HEK293 (cell line): ENCODE results near the gene NEK1.

Experiments used
- CTCF ChIA-PET: fragments of 350-600 bp; formaldehyde crosslinking; extraction: SDS; loops from one replicate; lab custom pipeline; 2021; ENCODE audit warnings: antibody characterized with exemption; lab: Yijun Ruan, JAX
- POLR2A ChIA-PET: fragments of 300-600 bp; formaldehyde crosslinking; extraction: SDS; loops from one replicate; lab custom pipeline; 2020; ENCODE audit warnings: antibody characterized with exemption, inconsistent platforms; lab: Yijun Ruan, JAX
- H3K27ac ChIP-seq: fragments of 200-500 bp; sonication (Bioruptor generic); 2 replicates; pipeline ENCODE4 v1.5.1; 2014; ENCODE audit warnings: low read depth, low read length, control low read depth, inconsistent platforms; ENCODE audit errors: extremely low read depth
- H3K36me3 ChIP-seq, 2 experiments: fragments of 200-500 bp in 1 of 2; sonication (Bioruptor generic) in 1 of 2; 1 replicate in 1 of 2; 2 replicates in 1 of 2; pipeline ENCODE4 v1.5.1; 2014 to 2017; ENCODE audit warnings: inconsistent platforms in 2 of 2, low read length in 2 of 2; ENCODE audit not compliant: control insufficient read depth in 2 of 2, insufficient read depth in 1 of 2
- H3K4me1 ChIP-seq: fragments of 200-500 bp; sonication (Bioruptor generic); 2 replicates; pipeline ENCODE4 v1.5.1; 2014; ENCODE audit warnings: mild to moderate bottlenecking, low read length, inconsistent platforms; ENCODE audit not compliant: control insufficient read depth, insufficient read depth
- H3K4me3 ChIP-seq: 2 replicates; pipeline ENCODE4 v1.5.1; 2011; ENCODE audit warnings: low read depth, mild to moderate bottlenecking, control low read depth, low read length, moderate library complexity
- H3K9me3 ChIP-seq: fragments of 200-500 bp; sonication (Bioruptor generic); 2 replicates; pipeline ENCODE4 v1.5.1; 2014; ENCODE audit warnings: low read depth, low read length, inconsistent platforms; ENCODE audit not compliant: control insufficient read depth, insufficient read depth
- FEZF1 ChIP-seq: fragments of 450-650 bp; formaldehyde crosslinking; IDR thresholded peaks from 2 replicates; pipeline ENCODE4 v1.5.1; 2016; ENCODE audit warnings: missing biosample characterization, missing genetic modification characterization
- MEIS1 ChIP-seq: sonication (generic); formaldehyde crosslinking; IDR thresholded peaks from 2 replicates; pipeline ENCODE4 v1.8.1; 2022; ENCODE audit warnings: missing genetic modification reagents, mild to moderate bottlenecking, borderline replicate concordance
- YY2 ChIP-seq: fragments of 450-650 bp; formaldehyde crosslinking; IDR thresholded peaks from 2 replicates; pipeline ENCODE4 v1.5.1; 2016; ENCODE audit warnings: missing biosample characterization, missing genetic modification characterization
- ZBTB20 ChIP-seq: fragments of 450-650 bp; formaldehyde crosslinking; IDR thresholded peaks from 2 replicates; pipeline ENCODE4 v1.5.1; 2016; ENCODE audit warnings: missing biosample characterization, missing genetic modification characterization
- ZBTB7A ChIP-seq: fragments of 450-650 bp; formaldehyde crosslinking; IDR thresholded peaks from 2 replicates; pipeline ENCODE4 v1.5.1; 2016; ENCODE audit warnings: low read depth, missing biosample characterization, missing genetic modification characterization
- ZFHX2 ChIP-seq: fragments of 450-650 bp; formaldehyde crosslinking; conservative IDR thresholded peaks from 2 replicates; pipeline ENCODE4 v1.5.1; 2016; ENCODE audit warnings: missing biosample characterization, missing genetic modification characterization
- ZFP69B ChIP-seq: fragments of 450-650 bp; formaldehyde crosslinking; IDR thresholded peaks from 2 replicates; pipeline ENCODE4 v1.5.1; 2016; ENCODE audit warnings: missing biosample characterization, missing genetic modification characterization
- ZNF112 ChIP-seq: fragments of 450-650 bp; formaldehyde crosslinking; IDR thresholded peaks from 2 replicates; pipeline ENCODE4 v1.5.0; 2017; ENCODE audit warnings: missing biosample characterization, missing genetic modification characterization
- ZNF155 ChIP-seq: fragments of 450-650 bp; formaldehyde crosslinking; IDR thresholded peaks from 2 replicates; pipeline ENCODE4 v1.5.1; 2016; ENCODE audit warnings: missing biosample characterization, missing genetic modification characterization
- ZNF18 ChIP-seq: fragments of 450-650 bp; formaldehyde crosslinking; IDR thresholded peaks from 2 replicates; pipeline ENCODE4 v1.5.1; 2016; ENCODE audit warnings: missing biosample characterization, missing genetic modification characterization
- ZNF184 ChIP-seq: fragments of 450-650 bp; IDR thresholded peaks from 2 replicates; pipeline ENCODE4 v1.5.1; 2018; ENCODE audit warnings: missing biosample characterization, mild to moderate bottlenecking, missing genetic modification characterization
- ZNF26 ChIP-seq: fragments of 450-650 bp; formaldehyde crosslinking; IDR thresholded peaks from 2 replicates; pipeline ENCODE4 v1.5.1; 2016; ENCODE audit warnings: missing biosample characterization, missing genetic modification characterization
- ZNF324 ChIP-seq: fragments of 450-650 bp; formaldehyde crosslinking; IDR thresholded peaks from 2 replicates; pipeline ENCODE4 v1.5.1; 2016; ENCODE audit warnings: missing biosample characterization, missing genetic modification characterization
- ZNF366 ChIP-seq: fragments of 450-650 bp; formaldehyde crosslinking; conservative IDR thresholded peaks from 2 replicates; pipeline ENCODE4 v1.5.1; 2016; ENCODE audit warnings: missing biosample characterization, missing genetic modification characterization
- ZNF48 ChIP-seq: fragments of 450-650 bp; formaldehyde crosslinking; IDR thresholded peaks from 2 replicates; pipeline ENCODE4 v1.5.1; 2016; ENCODE audit warnings: missing biosample characterization, missing genetic modification characterization
- ZNF548 ChIP-seq: fragments of 450-650 bp; formaldehyde crosslinking; IDR thresholded peaks from 2 replicates; pipeline ENCODE4 v1.5.1; 2016; ENCODE audit warnings: missing biosample characterization, missing genetic modification characterization
- ZNF549 ChIP-seq: fragments of 450-650 bp; IDR thresholded peaks from 2 replicates; pipeline ENCODE4 v1.5.1; 2018; ENCODE audit warnings: missing biosample characterization, missing genetic modification characterization, mild to moderate bottlenecking, inconsistent platforms, moderate library complexity
- ZNF654 ChIP-seq: fragments of 450-650 bp; formaldehyde crosslinking; IDR thresholded peaks from 2 replicates; pipeline ENCODE4 v1.5.1; 2016; ENCODE audit warnings: low read depth, missing biosample characterization, missing genetic modification characterization
- ZNF670 ChIP-seq: fragments of 450-650 bp; formaldehyde crosslinking; IDR thresholded peaks from 2 replicates; pipeline ENCODE4 v1.5.1; 2016; ENCODE audit warnings: missing biosample characterization, missing genetic modification characterization, low read depth
- ZNF677 ChIP-seq: fragments of 450-650 bp; IDR thresholded peaks from 2 replicates; pipeline ENCODE4 v1.5.0; 2018; ENCODE audit warnings: missing biosample characterization, mild to moderate bottlenecking, missing genetic modification characterization, moderate library complexity
- ZSCAN23 ChIP-seq: fragments of 450-650 bp; formaldehyde crosslinking; IDR thresholded peaks from 2 replicates; pipeline ENCODE4 v1.5.1; 2016; ENCODE audit warnings: missing biosample characterization, missing genetic modification characterization
- TF ChIP-seq, protein P1 (sequence below): fragments of 450-650 bp; formaldehyde crosslinking; IDR thresholded peaks from 2 replicates; pipeline ENCODE4 v1.5.1; 2016; ENCODE audit warnings: missing biosample characterization, missing genetic modification characterization, borderline replicate concordance
- TF ChIP-seq, protein P2 (sequence below): fragments of 450-650 bp; formaldehyde crosslinking; IDR thresholded peaks from 2 replicates; pipeline ENCODE4 v1.5.1; 2016; ENCODE audit warnings: missing biosample characterization, missing genetic modification characterization
- TF ChIP-seq, protein P3 (sequence below): fragments of 450-650 bp; formaldehyde crosslinking; IDR thresholded peaks from 2 replicates; pipeline ENCODE4; 2016; ENCODE audit warnings: missing biosample characterization, missing genetic modification characterization
- TF ChIP-seq, protein P4 (sequence below): fragments of 450-650 bp; formaldehyde crosslinking; IDR thresholded peaks from 2 replicates; pipeline ENCODE4 v1.5.1; 2016; ENCODE audit warnings: missing biosample characterization, missing genetic modification characterization

Gene NEK1

DNA sequence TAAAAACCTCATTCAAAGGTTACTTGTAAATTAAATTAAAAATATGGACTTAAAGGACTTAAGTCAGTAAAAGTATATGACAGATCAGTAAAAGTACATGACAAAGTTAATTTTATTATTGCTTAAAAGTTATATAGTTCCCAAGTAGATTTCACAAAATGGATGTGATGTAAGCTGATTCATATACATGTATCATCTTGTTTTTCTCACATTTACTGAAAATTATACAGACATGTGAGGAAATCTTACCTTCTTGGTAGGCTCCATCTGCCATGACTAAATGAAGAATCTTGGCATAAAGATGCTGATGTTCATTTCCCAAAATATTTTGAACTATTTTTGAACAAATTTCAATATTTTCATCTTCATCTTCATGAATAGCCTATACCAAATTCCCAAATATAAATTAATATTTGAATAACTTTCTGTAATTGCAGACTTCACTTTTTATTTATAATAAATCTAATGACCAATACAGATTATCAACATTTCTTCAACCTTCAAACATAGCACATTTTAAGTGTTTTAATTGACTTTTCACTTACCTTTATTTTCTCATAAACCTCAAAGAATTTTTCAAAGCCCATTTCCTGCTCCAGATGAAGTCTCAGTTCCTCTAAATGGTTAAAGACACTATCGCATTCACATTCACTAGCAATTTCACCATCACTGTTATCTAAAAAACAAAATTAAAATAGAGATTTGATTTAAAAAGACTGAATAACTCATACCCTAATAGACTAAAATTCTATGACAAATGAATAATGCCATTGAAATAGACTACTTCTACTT lies 212.2 kb downstream of the NEK1 start:
- no peaks in the 10 kb centered on the region for H3K4me1 ChIP-seq
- ChIA-PET POLR2A (no interaction called here), CTCF (no interaction called here)
- H3K36me3 ChIP-seq, result peaks cover 0 to 3% of the 10 kb centered on the region in 2 experiments; a peak in 2 of 3 replicates
- H3K4me3 ChIP-seq, result no peak overlapping the region
- H3K9me3 ChIP-seq, result no peaks in the 10 kb centered on the region
- TF ChIP-seq ZSCAN23 (tag by site-specific recombination) (no peak), ZNF677 (no peak), ZNF18 (no peak), ZNF324 (no peak), ZNF654 (tag by site-specific recombination) (no peak), FEZF1 (tag by site-specific recombination) (no peak), ZNF112 (tag by site-specific recombination) (no peak), ZNF549 (tag by site-specific recombination) (no peak), MEIS1 (no peak)
- TF ChIP-seq, protein P1, sequence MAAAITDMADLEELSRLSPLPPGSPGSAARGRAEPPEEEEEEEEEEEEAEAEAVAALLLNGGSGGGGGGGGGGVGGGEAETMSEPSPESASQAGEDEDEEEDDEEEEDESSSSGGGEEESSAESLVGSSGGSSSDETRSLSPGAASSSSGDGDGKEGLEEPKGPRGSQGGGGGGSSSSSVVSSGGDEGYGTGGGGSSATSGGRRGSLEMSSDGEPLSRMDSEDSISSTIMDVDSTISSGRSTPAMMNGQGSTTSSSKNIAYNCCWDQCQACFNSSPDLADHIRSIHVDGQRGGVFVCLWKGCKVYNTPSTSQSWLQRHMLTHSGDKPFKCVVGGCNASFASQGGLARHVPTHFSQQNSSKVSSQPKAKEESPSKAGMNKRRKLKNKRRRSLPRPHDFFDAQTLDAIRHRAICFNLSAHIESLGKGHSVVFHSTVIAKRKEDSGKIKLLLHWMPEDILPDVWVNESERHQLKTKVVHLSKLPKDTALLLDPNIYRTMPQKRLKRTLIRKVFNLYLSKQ (tag by site-specific recombination), result no peak
- TF ChIP-seq, all 188 proteins: peak for 0
- H3K27ac ChIP-seq, result no peak overlapping the region

DNA sequence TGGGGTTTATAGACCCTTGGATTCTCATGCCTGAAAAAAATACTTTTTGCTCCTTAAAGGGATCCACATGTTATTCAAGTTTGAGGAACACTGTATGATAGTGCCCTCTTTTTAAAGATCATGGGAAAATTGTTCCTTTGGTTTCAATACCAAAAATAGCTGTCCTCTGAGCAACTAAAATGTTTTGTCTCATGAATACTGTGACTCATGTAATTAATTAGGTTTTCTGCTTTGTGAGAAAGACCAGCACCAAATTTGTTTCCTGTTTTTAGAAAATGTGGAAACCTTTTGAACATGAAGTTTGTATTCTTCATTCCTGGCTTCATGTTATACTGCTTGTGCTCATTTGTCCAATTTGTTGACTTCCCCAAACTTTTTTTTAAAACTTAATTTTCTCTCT lies 214.1 kb downstream of the NEK1 start:
- ChIA-PET CTCF (no interaction called here), POLR2A (no interaction called here)
- Histone ChIP-seq H3K27ac (no peak overlapping the region), H3K4me3 (no peak overlapping the region), H3K36me3 (no peaks in the 10 kb centered on the region; a peak in 1 of 3 replicates), H3K9me3 (no peaks in the 10 kb centered on the region), H3K4me1 (no peaks in the 10 kb centered on the region)
- TF ChIP-seq ZBTB7A (no peak), ZBTB20 (tag by site-specific recombination) (no peak), ZNF155 (tag by site-specific recombination) (no peak), ZNF670 (tag by site-specific recombination) (no peak), ZFP69B (no peak), ZNF549 (tag by site-specific recombination) (no peak), YY2 (tag by site-specific recombination) (no peak), ZFHX2 (tag by site-specific recombination) (no peak), ZNF366 (no peak), ZNF48 (tag by site-specific recombination) (no peak), ZNF548 (tag by site-specific recombination) (no peak), ZNF184 (no peak), ZNF26 (no peak)
- TF ChIP-seq, protein P2, sequence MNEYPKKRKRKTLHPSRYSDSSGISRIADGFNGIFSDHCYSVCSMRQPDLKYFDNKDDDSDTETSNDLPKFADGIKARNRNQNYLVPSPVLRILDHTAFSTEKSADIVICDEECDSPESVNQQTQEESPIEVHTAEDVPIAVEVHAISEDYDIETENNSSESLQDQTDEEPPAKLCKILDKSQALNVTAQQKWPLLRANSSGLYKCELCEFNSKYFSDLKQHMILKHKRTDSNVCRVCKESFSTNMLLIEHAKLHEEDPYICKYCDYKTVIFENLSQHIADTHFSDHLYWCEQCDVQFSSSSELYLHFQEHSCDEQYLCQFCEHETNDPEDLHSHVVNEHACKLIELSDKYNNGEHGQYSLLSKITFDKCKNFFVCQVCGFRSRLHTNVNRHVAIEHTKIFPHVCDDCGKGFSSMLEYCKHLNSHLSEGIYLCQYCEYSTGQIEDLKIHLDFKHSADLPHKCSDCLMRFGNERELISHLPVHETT (tag by site-specific recombination), result no peak
- TF ChIP-seq, protein P3, sequence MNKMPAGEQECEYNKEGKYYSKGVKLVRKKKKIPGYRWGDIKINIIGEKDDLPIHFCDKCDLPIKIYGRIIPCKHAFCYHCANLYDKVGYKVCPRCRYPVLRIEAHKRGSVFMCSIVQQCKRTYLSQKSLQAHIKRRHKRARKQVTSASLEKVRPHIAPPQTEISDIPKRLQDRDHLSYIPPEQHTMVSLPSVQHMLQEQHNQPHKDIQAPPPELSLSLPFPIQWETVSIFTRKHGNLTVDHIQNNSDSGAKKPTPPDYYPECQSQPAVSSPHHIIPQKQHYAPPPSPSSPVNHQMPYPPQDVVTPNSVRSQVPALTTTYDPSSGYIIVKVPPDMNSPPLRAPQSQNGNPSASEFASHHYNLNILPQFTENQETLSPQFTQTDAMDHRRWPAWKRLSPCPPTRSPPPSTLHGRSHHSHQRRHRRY (tag by site-specific recombination), result no peak
- TF ChIP-seq, protein P4, sequence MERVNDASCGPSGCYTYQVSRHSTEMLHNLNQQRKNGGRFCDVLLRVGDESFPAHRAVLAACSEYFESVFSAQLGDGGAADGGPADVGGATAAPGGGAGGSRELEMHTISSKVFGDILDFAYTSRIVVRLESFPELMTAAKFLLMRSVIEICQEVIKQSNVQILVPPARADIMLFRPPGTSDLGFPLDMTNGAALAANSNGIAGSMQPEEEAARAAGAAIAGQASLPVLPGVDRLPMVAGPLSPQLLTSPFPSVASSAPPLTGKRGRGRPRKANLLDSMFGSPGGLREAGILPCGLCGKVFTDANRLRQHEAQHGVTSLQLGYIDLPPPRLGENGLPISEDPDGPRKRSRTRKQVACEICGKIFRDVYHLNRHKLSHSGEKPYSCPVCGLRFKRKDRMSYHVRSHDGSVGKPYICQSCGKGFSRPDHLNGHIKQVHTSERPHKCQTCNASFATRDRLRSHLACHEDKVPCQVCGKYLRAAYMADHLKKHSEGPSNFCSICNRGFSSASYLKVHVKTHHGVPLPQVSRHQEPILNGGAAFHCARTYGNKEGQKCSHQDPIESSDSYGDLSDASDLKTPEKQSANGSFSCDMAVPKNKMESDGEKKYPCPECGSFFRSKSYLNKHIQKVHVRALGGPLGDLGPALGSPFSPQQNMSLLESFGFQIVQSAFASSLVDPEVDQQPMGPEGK (tag by site-specific recombination), result no peak
